LHCN-M2 (cell line): ENCODE data around the gene INHBE. TPM values are rescaled to one million over a fixed set of nuclear protein-coding genes. Genes with fewer than 3 reads are reported as not detected.
"Not testable (repeated sequence)": the region's sequence is repeated elsewhere in the genome, so short reads cannot be mapped to it uniquely, and the experiment has no call there.

Experiments
- DNase-seq: peaks from one replicate; pipeline ENCODE4 v3.0.0-alpha.2; 2012; ENCODE audit warnings: low read depth
- total RNA-seq: library from RNA; depleted of rRNA; stranded (reverse); fragments of >200 nt; gene quantifications from 2 replicates; pipeline ENCODE4 v1.2.3, GENCODE V29; 2014

Gene INHBE
- total RNA-seq, 1 experiment from 2014 or later: 0.40 TPM

GRCh38 chr12:57475271-57476161, 20.4 kb downstream of the INHBE start:
- no peak for DNase-seq

- no peak for DNase-seq
These were observed 21.3 kb downstream of the INHBE start for GRCh38 chr12:57476162-57476992.

GRCh38 chr12:57476993-57477709, 22.0 kb downstream of the INHBE start:
- no peak for DNase-seq

GRCh38 chr12:57477710-57478681, 22.9 kb downstream of the INHBE start:
- DNase-seq: no peak

GRCh38 chr12:57479043-57479375, 23.9 kb downstream of the INHBE start:
- DNase-seq: no peak

- DNase-seq: no peak
These were observed 24.4 kb downstream of the INHBE start, which contains the start of gene ARHGAP9 for GRCh38 chr12:57479376-57480115. ARHGAP9 (minus strand) TSS chr12:57479866; CDS start chr12:57479406, 460 bp downstream.

GRCh38 chr12:57481671-57482070, 26.6 kb downstream of the INHBE start:
- DNase-seq: no peak

- DNase-seq: no peak
These were observed 28.4 kb downstream of the INHBE start for GRCh38 chr12:57483466-57483865.

- DNase-seq: no peak
These were observed 30.6 kb downstream of the INHBE start for GRCh38 chr12:57485695-57486094.

- DNase-seq: no peak
These were observed 32.0 kb downstream of the INHBE start for GRCh38 chr12:57487055-57487596.

- peak; percentile 96 for DNase-seq
These were observed 32.7 kb downstream of the INHBE start, which contains the start of gene MARS1 for GRCh38 chr12:57487597-57488401. MARS1 (plus strand) TSS chr12:57488068; CDS start chr12:57488091, 23 bp downstream.

- peak; percentile 31 for DNase-seq
These were observed 33.5 kb downstream of the INHBE start for GRCh38 chr12:57488402-57489156.

- no peak for DNase-seq
These were observed 34.1 kb downstream of the INHBE start for GRCh38 chr12:57489157-57489641.

GRCh38 chr12:57490126-57490525, 35.0 kb downstream of the INHBE start:
- no peak for DNase-seq

GRCh38 chr12:57491393-57492280, 36.5 kb downstream of the INHBE start:
- no peak for DNase-seq

- DNase-seq: not testable (repeated sequence)
These were observed 40.1 kb downstream of the INHBE start for GRCh38 chr12:57495051-57495701.
